Uterus (tissue), 4 donors: ENCODE data around the gene ARHGEF11. TPM values are rescaled to one million over a fixed set of nuclear protein-coding genes. Genes with fewer than 3 reads are reported as not detected.

Experiments
- DNase-seq, 2 donors: peaks; one replicate each; pipeline ENCODE4 v3.0.0-alpha.2; 2019 to 2020
- H3K27ac ChIP-seq, 2 donors: fragments of 200-600 bp; sonication (generic); 1 replicate in 1 of 2; 2 replicates in 1 of 2; pipeline ENCODE4 v1.5.1; 2016 to 2018
- H3K27me3 ChIP-seq, 2 donors: fragments of 200-600 bp; sonication (generic); one replicate each; pipeline ENCODE4 v1.5.1; 2018 to 2019; ENCODE audit warnings: control low read depth in 1 of 2
- H3K36me3 ChIP-seq, 2 donors: fragments of 200-600 bp; sonication (generic); one replicate each; pipeline ENCODE4 v1.5.1; 2019; ENCODE audit warnings: control low read depth in 1 of 2
- H3K4me1 ChIP-seq, 2 donors: fragments of 200-600 bp; sonication (generic); one replicate each; pipeline ENCODE4 v1.5.1; 2018 to 2019; ENCODE audit warnings: control low read depth in 1 of 2
- H3K4me3 ChIP-seq, 2 donors: fragments of 200-600 bp; sonication (generic); 1 replicate in 1 of 2; 2 replicates in 1 of 2; pipeline ENCODE4 v1.5.1; 2018 to 2019; ENCODE audit warnings: mild to moderate bottlenecking in 1 of 2
- H3K9me3 ChIP-seq, 2 donors: fragments of 200-600 bp; sonication (generic); one replicate each; pipeline ENCODE4 v1.5.1; 2019; ENCODE audit warnings: control low read depth in 1 of 2
- CTCF ChIP-seq, 4 experiments: fragments of 200-600 bp in 2 of 4; fragments of 450-650 bp in 2 of 4; sonication (generic) in 2 of 4; IDR thresholded peaks; one replicate each; pipeline ENCODE4 v1.5.1; 2016 to 2019; ENCODE audit warnings: antibody characterized with exemption in 4 of 4, mild to moderate bottlenecking in 2 of 4, moderate library complexity in 1 of 4
- POLR2A ChIP-seq, 2 donors: fragments of 450-650 bp; IDR thresholded peaks; one replicate each; pipeline ENCODE4 v1.6.1; 2016; ENCODE audit warnings: antibody characterized with exemption in 2 of 2, mild to moderate bottlenecking in 1 of 2, moderate library complexity in 1 of 2
- intact Hi-C: fragments of 100-400 bp; cut with DNase I; formaldehyde crosslinking; loops from one replicate; pipeline ENCODE4 v1.15.1; 2023; ENCODE audit warnings: low total_unique reads
- total RNA-seq, 4 donors: library from RNA; depleted of rRNA in 3 of 4; stranded (reverse); fragments of >200 nt in 3 of 4; gene quantifications; one replicate each; pipeline versions ENCODE4 v1.1.0 to v1.2.4, GENCODE V29; 2014 to 2023
- donor health status: DM: yes; HTN: yes; CAD: no.

The ARHGEF11 gene
- total RNA-seq, 4 donors from 2014 or later: 28.2 to 65.3 (median 40.5) TPM

- Histone ChIP-seq H3K4me3 (no peak overlapping the region), H3K36me3 (no peaks in the 10 kb centered on the region), H3K9me3 (no peaks in the 10 kb centered on the region), H3K27ac (no peak overlapping the region), H3K27me3 (no peaks in the 10 kb centered on the region), H3K4me1 (no peaks in the 10 kb centered on the region)
- intact Hi-C loops: no loop called here
- no peak for DNase-seq
- no peak for TF ChIP-seq POLR2A (IDR thresholded peaks at IDR 0.05)
- TF ChIP-seq CTCF (IDR thresholded peaks at IDR 0.05): no peak
These were observed 46.6 kb downstream of the ARHGEF11 start for GRCh38 chr1:156998840-156999500.

GRCh38 chr1:156998301-156998700, 47.2 kb downstream of the ARHGEF11 start:
- Histone ChIP-seq H3K27me3 (no peaks in the 10 kb centered on the region), H3K27ac (no peak overlapping the region), H3K4me3 (no peak overlapping the region), H3K4me1 (no peaks in the 10 kb centered on the region), H3K9me3 (no peaks in the 10 kb centered on the region), H3K36me3 (no peaks in the 10 kb centered on the region)
- intact Hi-C loops: no loop called here
- no peak for DNase-seq
- no peak for TF ChIP-seq CTCF (IDR thresholded peaks at IDR 0.05)
- no peak for TF ChIP-seq POLR2A (IDR thresholded peaks at IDR 0.05)

- no peak overlapping the region for H3K4me3 ChIP-seq
- TF ChIP-seq POLR2A (IDR thresholded peaks at IDR 0.05) (no peak), CTCF (IDR thresholded peaks at IDR 0.05) (no peak)
- no peak for DNase-seq
- H3K27ac ChIP-seq: no peak overlapping the region
- no peaks in the 10 kb centered on the region for H3K9me3 ChIP-seq
- H3K36me3 ChIP-seq: no peaks in the 10 kb centered on the region
- intact Hi-C loops: no loop called here
- no peaks in the 10 kb centered on the region for H3K4me1 ChIP-seq
- no peaks in the 10 kb centered on the region for H3K27me3 ChIP-seq
These were observed 50.1 kb downstream of the ARHGEF11 start for GRCh38 chr1:156995412-156995811.

- no peaks in the 10 kb centered on the region for H3K36me3 ChIP-seq
- intact Hi-C loops: no loop called here
- no peak for TF ChIP-seq POLR2A (IDR thresholded peaks at IDR 0.05)
- no peak for TF ChIP-seq CTCF (IDR thresholded peaks at IDR 0.05)
- H3K27me3 ChIP-seq: no peaks in the 10 kb centered on the region
- H3K4me3 ChIP-seq: no peak overlapping the region
- H3K4me1 ChIP-seq: no peaks in the 10 kb centered on the region
- H3K27ac ChIP-seq: no peak overlapping the region
- no peaks in the 10 kb centered on the region for H3K9me3 ChIP-seq
- no peak for DNase-seq
These were observed 51.3 kb downstream of the ARHGEF11 start for GRCh38 chr1:156994277-156994676.

- DNase-seq: no peak
- Histone ChIP-seq H3K27me3 (no peaks in the 10 kb centered on the region), H3K9me3 (no peaks in the 10 kb centered on the region), H3K36me3 (no peaks in the 10 kb centered on the region), H3K4me3 (no peak overlapping the region), H3K27ac (no peak overlapping the region), H3K4me1 (no peaks in the 10 kb centered on the region)
- TF ChIP-seq POLR2A (IDR thresholded peaks at IDR 0.05) (no peak), CTCF (IDR thresholded peaks at IDR 0.05) (no peak)
- intact Hi-C loops: no loop called here
These were observed 52.0 kb downstream of the ARHGEF11 start for GRCh38 chr1:156993426-156994147.
